ENCODE measurements around the gene LRRC49.
"Not testable (repeated sequence)": the region's sequence is repeated elsewhere in the genome, so short reads cannot be mapped to it uniquely, and the experiment has no call there.

LRRC49 gene

GRCh38 chr15:70870051-70870450 lies 22.6 kb upstream of the LRRC49 start:
- no peaks in the 10 kb centered on the region for H3K27me3 ChIP-seq (ENCODE audit: control insufficient read depth, low read length)
- H3F3A ChIP-seq (ENCODE audit: control insufficient read depth, insufficient read depth): no peaks in the 10 kb centered on the region
- no peaks in the 10 kb centered on the region for H3K4me1 ChIP-seq (ENCODE audit: control insufficient read depth, low read length)
- TF ChIP-seq EZH2phosphoT487 (IDR thresholded peaks at IDR 0.05; ENCODE audit: borderline replicate concordance, low read length) (no peak), CTCF (IDR thresholded peaks at IDR 0.05; ENCODE audit: low read depth, low read length, poor library complexity, severe bottlenecking) (no peak)
- no peaks in the 10 kb centered on the region; the same call in 1 of the 2 replicates for H3K9me3 ChIP-seq (ENCODE audit: control insufficient read depth, insufficient read depth, low read length)
- no peak overlapping the region for H3K4me2 ChIP-seq (ENCODE audit: low read length)
- no peak overlapping the region for H3K4me3 ChIP-seq (ENCODE audit: low read length)
- H3K27ac ChIP-seq (ENCODE audit: low read depth, low read length): no peak overlapping the region
- no peaks in the 10 kb centered on the region for H3K9me2 ChIP-seq (replicated peaks; ENCODE audit: control insufficient read depth, low read length)
- H4K20me1 ChIP-seq (ENCODE audit: control insufficient read depth, insufficient read depth, low read depth, low read length): no peaks in the 10 kb centered on the region
- no peaks in the 10 kb centered on the region for H3K36me3 ChIP-seq (ENCODE audit: control insufficient read depth, low read length)
- H3K79me2 ChIP-seq (ENCODE audit: control insufficient read depth, low read length): no peaks in the 10 kb centered on the region

DNA sequence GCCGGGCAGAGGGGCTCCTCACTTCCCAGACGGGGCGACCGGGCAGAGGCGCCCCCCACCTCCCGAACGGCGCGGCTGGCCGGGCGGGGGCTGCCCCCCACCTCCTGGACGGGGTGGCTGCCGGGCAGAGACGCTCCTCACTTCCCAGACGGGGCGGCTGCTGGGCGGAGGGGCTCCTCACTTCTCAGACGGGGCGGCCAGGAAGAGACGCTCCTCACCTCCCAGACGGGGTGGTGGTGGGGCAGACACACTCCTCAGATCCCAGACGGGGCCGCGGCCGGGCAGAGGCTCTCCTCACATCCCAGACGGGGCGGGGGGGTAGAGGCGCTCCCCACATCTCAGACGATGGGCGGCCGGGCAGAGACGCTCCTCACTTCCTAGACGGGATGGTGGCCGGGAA lies 21.1 kb upstream of the LRRC49 start:
- not testable (repeated sequence) for H3K36me3 ChIP-seq (ENCODE audit: control insufficient read depth, low read length); H3K4me1 ChIP-seq (ENCODE audit: control insufficient read depth, low read length); H3K4me2 ChIP-seq (ENCODE audit: low read length); H3K79me2 ChIP-seq (ENCODE audit: control insufficient read depth, low read length); H3K9me3 ChIP-seq (ENCODE audit: control insufficient read depth, insufficient read depth, low read length); H3K27me3 ChIP-seq (ENCODE audit: control insufficient read depth, low read length); H3F3A ChIP-seq (ENCODE audit: control insufficient read depth, insufficient read depth); H4K20me1 ChIP-seq (ENCODE audit: control insufficient read depth, insufficient read depth, low read depth, low read length); H3K27ac ChIP-seq (ENCODE audit: low read depth, low read length); H3K4me3 ChIP-seq (ENCODE audit: low read length); H3K9me2 ChIP-seq (replicated peaks; ENCODE audit: control insufficient read depth, low read length)

DNA sequence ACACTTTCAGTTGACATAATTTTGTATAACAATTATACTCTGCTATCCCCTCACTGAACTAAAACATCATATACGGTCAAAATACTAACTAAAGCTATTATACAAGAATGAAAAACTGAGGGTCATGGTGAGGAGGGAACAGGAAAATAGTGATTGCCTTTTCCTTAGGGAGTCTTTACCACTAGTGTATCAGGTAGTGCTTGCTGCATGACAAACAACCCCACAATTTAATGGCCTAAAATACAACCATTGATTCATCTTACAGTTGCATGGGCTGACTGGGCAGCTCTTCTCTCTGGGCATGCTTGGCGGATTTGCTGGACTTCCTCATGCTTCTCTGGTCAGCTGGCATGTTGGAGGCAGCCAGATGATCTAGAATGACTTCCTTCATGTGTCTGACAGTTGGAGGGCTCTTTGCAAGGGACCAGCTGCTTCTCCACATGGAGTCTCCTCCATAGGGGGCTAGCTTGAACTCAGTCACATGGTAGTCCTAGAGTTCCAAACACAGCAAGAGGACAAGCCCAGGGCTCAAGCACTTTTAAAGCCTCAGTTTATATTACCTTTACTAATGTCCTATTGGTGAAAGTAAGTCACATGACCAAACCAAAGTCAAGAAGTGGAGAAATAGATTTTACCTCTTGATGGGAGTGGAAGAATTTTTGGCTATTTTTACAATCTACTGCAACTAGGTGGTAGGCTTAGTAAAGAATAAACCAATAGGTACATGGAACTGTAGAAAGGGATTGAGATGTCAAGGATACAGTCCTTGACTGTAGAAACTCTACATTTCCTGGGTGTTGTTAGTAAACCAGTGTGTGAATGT lies 19.2 kb upstream of the LRRC49 start:
- no peaks in the 10 kb centered on the region for H3K9me2 ChIP-seq (replicated peaks; ENCODE audit: control insufficient read depth, low read length)
- no peaks in the 10 kb centered on the region; the same call in 1 of the 2 replicates for H3K9me3 ChIP-seq (ENCODE audit: control insufficient read depth, insufficient read depth, low read length)
- no peaks in the 10 kb centered on the region for H4K20me1 ChIP-seq (ENCODE audit: control insufficient read depth, insufficient read depth, low read depth, low read length)
- no peaks in the 10 kb centered on the region for H3K79me2 ChIP-seq (ENCODE audit: control insufficient read depth, low read length)
- no peak overlapping the region for H3K4me3 ChIP-seq (ENCODE audit: low read length)
- H3K4me2 ChIP-seq (ENCODE audit: low read length): no peak overlapping the region
- H3K27me3 ChIP-seq (ENCODE audit: control insufficient read depth, low read length): peaks cover 8% of the 10 kb centered on the region; the same call in 1 of the 2 replicates
- no peaks in the 10 kb centered on the region for H3K36me3 ChIP-seq (ENCODE audit: control insufficient read depth, low read length)
- no peaks in the 10 kb centered on the region for H3K4me1 ChIP-seq (ENCODE audit: control insufficient read depth, low read length)
- no peak for TF ChIP-seq EZH2phosphoT487 (IDR thresholded peaks at IDR 0.05; ENCODE audit: borderline replicate concordance, low read length)
- no peak for TF ChIP-seq CTCF (IDR thresholded peaks at IDR 0.05; ENCODE audit: low read depth, low read length, poor library complexity, severe bottlenecking)
- H3F3A ChIP-seq (ENCODE audit: control insufficient read depth, insufficient read depth): no peaks in the 10 kb centered on the region
- H3K27ac ChIP-seq (ENCODE audit: low read depth, low read length): no peak overlapping the region

DNA sequence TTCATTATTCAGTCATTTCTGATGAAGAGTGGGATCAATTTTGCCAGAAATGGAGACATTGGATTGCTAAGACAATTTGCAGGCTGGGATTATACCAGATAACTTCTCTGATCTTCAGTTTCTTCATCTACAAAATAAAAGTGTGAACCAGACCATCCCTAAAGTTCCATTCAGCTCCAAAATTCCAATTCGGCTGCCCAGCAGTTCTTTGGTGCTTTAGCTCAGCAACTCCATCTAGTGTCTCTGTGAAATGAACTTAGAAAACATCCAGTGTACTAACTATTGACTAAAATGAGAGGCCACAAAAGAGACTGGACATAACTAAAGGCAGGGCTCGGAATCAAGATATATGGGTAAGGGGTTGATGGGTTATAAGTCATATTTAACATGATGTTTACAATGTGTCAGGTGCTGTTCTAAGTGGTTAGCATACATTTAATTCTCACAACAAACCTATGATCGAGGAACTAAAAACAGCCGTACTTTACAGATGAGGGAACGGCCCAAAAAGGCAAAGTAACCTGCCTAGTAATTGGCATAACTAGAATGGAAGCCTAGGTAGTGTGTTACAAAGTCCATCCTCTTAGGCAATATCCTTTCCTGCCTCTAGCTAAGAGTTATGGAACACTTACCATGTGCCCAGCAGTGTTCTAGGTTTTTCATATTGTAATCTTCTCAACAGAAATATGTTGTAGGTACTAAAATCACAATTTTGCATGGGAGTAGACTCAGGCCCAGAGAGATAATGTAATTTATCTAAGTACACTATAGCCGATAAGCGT lies 17.4 kb upstream of the LRRC49 start:
- H3K4me2 ChIP-seq (ENCODE audit: low read length): no peak overlapping the region

More for the DNA sequence above, 17.4 kb upstream of the LRRC49 start:
- H3K4me3 ChIP-seq (ENCODE audit: low read length): no peak overlapping the region
- H3F3A ChIP-seq (ENCODE audit: control insufficient read depth, insufficient read depth): no peaks in the 10 kb centered on the region
- H3K36me3 ChIP-seq (ENCODE audit: control insufficient read depth, low read length): no peaks in the 10 kb centered on the region
- no peaks in the 10 kb centered on the region for H3K9me2 ChIP-seq (replicated peaks; ENCODE audit: control insufficient read depth, low read length)
- H3K9me3 ChIP-seq (ENCODE audit: control insufficient read depth, insufficient read depth, low read length): no peaks in the 10 kb centered on the region; the same call in 1 of the 2 replicates
- H3K79me2 ChIP-seq (ENCODE audit: control insufficient read depth, low read length): no peaks in the 10 kb centered on the region
- H3K4me1 ChIP-seq (ENCODE audit: control insufficient read depth, low read length): no peaks in the 10 kb centered on the region
- no peak overlapping the region for H3K27ac ChIP-seq (ENCODE audit: low read depth, low read length)
- TF ChIP-seq CTCF (IDR thresholded peaks at IDR 0.05; ENCODE audit: low read depth, low read length, poor library complexity, severe bottlenecking) (no peak), EZH2phosphoT487 (IDR thresholded peaks at IDR 0.05; ENCODE audit: borderline replicate concordance, low read length) (no peak)
- peaks cover 8% of the 10 kb centered on the region; the same call in 1 of the 2 replicates for H3K27me3 ChIP-seq (ENCODE audit: control insufficient read depth, low read length)
- H4K20me1 ChIP-seq (ENCODE audit: control insufficient read depth, insufficient read depth, low read depth, low read length): no peaks in the 10 kb centered on the region
